ENCODE data around the gene RNF123. TPM values are rescaled to one million over a fixed set of nuclear protein-coding genes. Genes with fewer than 3 reads are reported as not detected.

Gene RNF123
- total and polyA plus RNA-seq, 4 donors, result 22.2 to 45.0 (median 23.1) TPM

- DNase-seq (no peak), ATAC-seq (ENCODE audit: insufficient read depth, low FRiP score) (no peak)
- WGBS, 2 donors, result 65 to 66% methylated on average over 4 of the region's 4 CpGs
- no peak overlapping the region for H3K9ac ChIP-seq (ENCODE audit: insufficient read depth in 1 of 2, low read length in 2 of 2)
- H3K9me3 ChIP-seq (ENCODE audit: control insufficient read depth in 4 of 4, insufficient read depth in 3 of 4, low read length in 3 of 4), result peaks cover 0 to 1% (median 0%) of the 10 kb centered on the region in 4 donors
- TF ChIP-seq CTCF (IDR thresholded peaks at IDR 0.05; ENCODE audit: control extremely low read depth, extremely low read depth), result no peak
- no peak overlapping the region for H3K4me3 ChIP-seq
- no peaks in the 10 kb centered on the region for H3K36me3 ChIP-seq (ENCODE audit: control insufficient read depth in 4 of 4, insufficient read depth in 4 of 4, low read length in 4 of 4)
- no peak overlapping the region for H3K27ac ChIP-seq (ENCODE audit: low read depth in 1 of 2, low read length in 1 of 2)
- no peaks in the 10 kb centered on the region for H3K27me3 ChIP-seq (ENCODE audit: control insufficient read depth in 3 of 3, insufficient read depth in 3 of 3, low read length in 2 of 3)
- H3K4me1 ChIP-seq (ENCODE audit: control insufficient read depth in 5 of 5, insufficient read depth in 5 of 5, low read length in 5 of 5), result no peaks in the 10 kb centered on the region
Observed at GRCh38 chr3:49659756-49660155, 29.6 kb upstream of the RNF123 start.

GRCh38 chr3:49661281-49661680 is 28.1 kb upstream of the RNF123 start:
- Histone ChIP-seq H3K9me3 (ENCODE audit: control insufficient read depth in 4 of 4, insufficient read depth in 3 of 4, low read length in 3 of 4) (peaks cover 0 to 1% (median 0%) of the 10 kb centered on the region in 4 donors), H3K27ac (ENCODE audit: low read depth in 1 of 2, low read length in 1 of 2) (no peak overlapping the region), H3K4me1 (ENCODE audit: control insufficient read depth in 5 of 5, insufficient read depth in 5 of 5, low read length in 5 of 5) (no peaks in the 10 kb centered on the region), H3K27me3 (ENCODE audit: control insufficient read depth in 3 of 3, insufficient read depth in 3 of 3, low read length in 2 of 3) (no peaks in the 10 kb centered on the region), H3K9ac (ENCODE audit: insufficient read depth in 1 of 2, low read length in 2 of 2) (no peak overlapping the region), H3K36me3 (ENCODE audit: control insufficient read depth in 4 of 4, insufficient read depth in 4 of 4, low read length in 4 of 4) (no peaks in the 10 kb centered on the region), H3K4me3 (no peak overlapping the region)
- no peak for DNase-seq
- no peak for ATAC-seq (ENCODE audit: insufficient read depth, low FRiP score)
- no peak for TF ChIP-seq CTCF (IDR thresholded peaks at IDR 0.05; ENCODE audit: control extremely low read depth, extremely low read depth)
- 87 to 88% methylated on average over 14 of the region's 14 CpGs for WGBS, 2 donors

GRCh38 chr3:49662021-49662420 is 27.3 kb upstream of the RNF123 start:
- H3K36me3 ChIP-seq (ENCODE audit: control insufficient read depth in 4 of 4, insufficient read depth in 4 of 4, low read length in 4 of 4), result no peaks in the 10 kb centered on the region
- 92 to 95% methylated on average over 22 of the region's 22 CpGs for WGBS, 2 donors
- H3K9ac ChIP-seq (ENCODE audit: insufficient read depth in 1 of 2, low read length in 2 of 2), result no peak overlapping the region
- DNase-seq (no peak), ATAC-seq (ENCODE audit: insufficient read depth, low FRiP score) (no peak)
- H3K4me3 ChIP-seq, result no peak overlapping the region
- no peaks in the 10 kb centered on the region for H3K27me3 ChIP-seq (ENCODE audit: control insufficient read depth in 3 of 3, insufficient read depth in 3 of 3, low read length in 2 of 3)
- TF ChIP-seq CTCF (IDR thresholded peaks at IDR 0.05; ENCODE audit: control extremely low read depth, extremely low read depth), result no peak
- no peaks in the 10 kb centered on the region for H3K4me1 ChIP-seq (ENCODE audit: control insufficient read depth in 5 of 5, insufficient read depth in 5 of 5, low read length in 5 of 5)
- peaks cover 0 to 1% (median 0%) of the 10 kb centered on the region in 4 donors for H3K9me3 ChIP-seq (ENCODE audit: control insufficient read depth in 4 of 4, insufficient read depth in 3 of 4, low read length in 3 of 4)
- no peak overlapping the region for H3K27ac ChIP-seq (ENCODE audit: low read depth in 1 of 2, low read length in 1 of 2)

GRCh38 chr3:49662720-49663413 is 26.5 kb upstream of the RNF123 start:
- no peak overlapping the region for H3K9ac ChIP-seq (ENCODE audit: insufficient read depth in 1 of 2, low read length in 2 of 2)
- no peaks in the 10 kb centered on the region for H3K9me3 ChIP-seq (ENCODE audit: control insufficient read depth in 4 of 4, insufficient read depth in 3 of 4, low read length in 3 of 4)
- H3K4me3 ChIP-seq, result no peak overlapping the region
- no peak for TF ChIP-seq CTCF (IDR thresholded peaks at IDR 0.05; ENCODE audit: control extremely low read depth, extremely low read depth)
- DNase-seq, result no peak
- ATAC-seq (ENCODE audit: insufficient read depth, low FRiP score), result no peak
- no peaks in the 10 kb centered on the region for H3K27me3 ChIP-seq (ENCODE audit: control insufficient read depth in 3 of 3, insufficient read depth in 3 of 3, low read length in 2 of 3)
- H3K36me3 ChIP-seq (ENCODE audit: control insufficient read depth in 4 of 4, insufficient read depth in 4 of 4, low read length in 4 of 4), result no peaks in the 10 kb centered on the region
- 95 to 98% methylated on average over 34 of the region's 34 CpGs for WGBS, 2 donors
- no peaks in the 10 kb centered on the region for H3K4me1 ChIP-seq (ENCODE audit: control insufficient read depth in 5 of 5, insufficient read depth in 5 of 5, low read length in 5 of 5)
- no peak overlapping the region for H3K27ac ChIP-seq (ENCODE audit: low read depth in 1 of 2, low read length in 1 of 2)
